GM21528 (cell line): ENCODE results near the gene ZNF285.
"Not testable (repeated sequence)": the region's sequence is repeated elsewhere in the genome, so short reads cannot be mapped to it uniquely, and the experiment has no call there.

Source experiments
- ATAC-seq: cut with Tn5 transposase; IDR thresholded peaks from one replicate; pipeline ENCODE4 v1.9.1; 2021; ENCODE audit warnings: mild to moderate bottlenecking, moderate library complexity; ENCODE audit not compliant: unreplicated experiment, low FRiP score

ZNF285 gene

DNA sequence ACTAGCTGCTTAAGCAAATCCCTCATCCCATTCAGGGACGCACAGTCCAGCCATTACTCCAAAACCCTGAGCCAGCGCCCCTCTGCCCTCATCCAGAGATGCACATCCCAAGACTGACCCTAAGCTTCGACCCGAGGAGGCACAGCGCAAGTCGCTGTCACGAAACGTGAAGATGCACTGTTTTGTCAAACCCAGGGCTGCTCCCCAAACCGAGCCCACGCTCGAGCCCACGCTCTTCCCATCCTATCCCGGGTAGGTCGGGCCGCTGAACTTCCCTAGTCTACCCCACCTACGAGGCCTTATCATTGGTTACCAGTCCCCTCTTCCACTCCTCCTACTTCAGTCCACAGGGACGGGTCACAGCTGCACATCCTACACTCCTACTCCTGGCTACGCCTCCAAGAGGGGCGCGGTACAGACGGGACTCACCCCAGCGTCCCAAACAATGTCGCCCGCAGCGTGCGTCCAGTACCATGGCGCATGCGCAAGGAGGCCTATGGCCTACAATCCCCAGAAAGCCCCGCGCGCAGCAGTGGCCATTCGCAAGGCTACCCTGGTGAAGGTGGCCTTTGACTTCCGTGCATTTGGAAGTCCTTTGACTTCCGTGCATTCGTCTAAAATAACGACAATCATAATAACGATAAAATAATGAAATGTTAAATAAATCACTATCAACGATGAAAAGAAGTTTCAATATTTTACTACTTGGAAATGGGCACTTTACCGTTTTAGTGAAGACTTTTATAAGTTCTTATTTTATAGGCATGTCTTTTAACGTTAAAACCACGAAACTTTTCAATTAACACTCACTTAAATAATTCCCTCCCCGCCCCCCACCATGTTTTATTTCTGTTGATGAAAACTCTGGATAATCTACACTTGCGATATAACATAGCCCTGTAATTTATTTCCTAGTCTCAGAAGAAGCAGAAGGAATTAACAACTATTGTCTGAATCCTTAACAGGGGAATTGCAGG lies at the start of gene ZNF285:
TSS of gene ZNF285 (minus strand) at position 470 of the 977 bp plus-strand sequence. CDS start 4,395 bp downstream, outside the sequence.
- ATAC-seq, result peak; percentile 75

DNA sequence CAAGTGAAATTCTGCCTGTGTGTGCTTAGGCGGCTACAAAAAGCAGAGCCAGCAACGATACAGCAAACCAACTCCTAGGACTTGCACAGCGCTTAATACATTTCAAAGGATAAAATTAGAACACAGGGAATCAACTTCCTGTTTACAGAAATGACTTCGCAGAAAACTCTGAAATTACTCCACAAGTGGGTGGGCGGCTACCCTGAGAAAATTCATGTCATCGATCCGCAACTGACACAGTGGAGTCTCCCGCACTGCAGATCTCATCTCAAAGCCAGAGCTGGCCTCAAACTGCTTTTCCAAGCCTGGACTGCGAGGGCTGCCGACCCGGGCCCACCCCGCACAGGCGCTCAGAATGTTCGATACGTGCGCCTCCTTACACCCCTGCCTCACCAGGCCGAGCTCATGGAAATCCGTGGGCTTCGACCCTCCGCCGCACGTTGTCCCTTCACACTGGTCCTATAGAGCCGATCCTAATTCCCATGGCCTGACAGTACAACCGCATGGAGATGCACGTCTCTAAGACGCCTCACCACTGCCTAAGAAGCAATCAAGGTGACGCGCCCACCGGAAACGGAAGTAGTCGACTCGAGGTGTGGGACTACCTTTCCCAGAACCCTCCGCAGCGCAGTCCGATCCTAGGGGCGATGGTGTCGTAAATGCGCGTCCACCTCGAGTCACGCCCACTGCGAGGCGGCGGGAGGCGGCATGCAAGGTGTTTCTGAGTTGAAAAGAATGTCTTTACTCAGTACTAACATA lies 46.7 kb upstream of the ZNF285 start, which contains the start of gene ZNF229:
TSS of gene ZNF229 (minus strand) at position 557 of the 759 bp plus-strand sequence. CDS start 5,625 bp downstream, outside the sequence.
- ATAC-seq, result no peak

DNA sequence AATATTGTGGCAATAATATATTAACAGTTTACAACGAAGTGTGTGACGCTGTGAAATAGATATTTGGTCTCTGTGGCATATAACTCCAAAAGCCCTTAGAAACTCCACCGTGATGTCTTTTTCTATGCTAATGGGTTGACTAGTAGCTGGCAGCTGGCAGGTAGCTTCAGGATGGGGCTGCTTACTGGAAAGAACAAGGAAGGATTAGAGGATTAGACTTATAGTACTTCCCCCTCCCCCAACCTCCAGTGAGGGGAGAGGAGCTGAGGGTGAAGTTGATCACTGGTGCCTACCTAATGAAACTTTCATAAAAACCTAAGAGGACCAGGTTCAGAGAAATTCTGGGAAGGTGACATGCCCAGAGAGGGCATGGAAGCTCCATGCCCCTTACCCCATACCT lies 37.0 kb upstream of the ZNF285 start:
- ATAC-seq, result no peak

DNA sequence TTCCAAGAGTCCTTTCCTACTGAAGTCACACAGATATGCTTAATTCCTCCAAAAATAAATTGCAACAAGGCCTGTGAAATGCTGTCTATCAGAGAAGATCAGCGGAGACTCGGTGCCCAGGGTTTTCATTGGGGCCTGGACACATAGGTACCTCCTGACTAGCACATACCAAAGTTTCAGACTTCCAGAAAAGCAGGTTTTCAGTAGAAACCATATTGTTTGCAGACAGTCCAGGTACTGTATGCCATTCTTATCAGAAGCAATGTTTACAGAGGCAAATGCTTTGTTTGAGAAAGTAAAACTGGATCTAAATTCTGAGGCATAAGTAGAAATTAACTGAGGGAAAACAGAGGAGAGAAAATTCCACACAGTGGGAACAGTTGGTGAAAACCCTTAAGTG lies 34.0 kb upstream of the ZNF285 start:
- ATAC-seq, result no peak

DNA sequence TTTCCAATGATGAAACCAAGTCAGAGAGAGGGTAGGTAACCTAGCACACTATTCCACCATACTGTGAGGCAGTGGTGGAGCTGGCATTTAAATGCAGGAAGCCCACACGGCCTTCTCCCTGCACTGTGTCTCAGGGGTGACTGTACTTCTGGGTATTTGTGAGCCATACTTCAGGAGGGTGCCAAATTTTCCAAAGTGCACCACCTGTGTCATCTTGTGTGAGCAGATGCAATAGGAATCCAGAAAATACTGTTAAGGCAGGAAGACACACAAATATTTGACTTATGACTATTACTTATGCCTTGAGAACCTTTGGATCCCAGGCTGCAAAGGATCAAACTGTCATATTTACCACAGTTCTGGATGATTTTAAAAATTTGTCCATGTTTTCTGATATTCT lies 29.5 kb upstream of the ZNF285 start:
- no peak for ATAC-seq

DNA sequence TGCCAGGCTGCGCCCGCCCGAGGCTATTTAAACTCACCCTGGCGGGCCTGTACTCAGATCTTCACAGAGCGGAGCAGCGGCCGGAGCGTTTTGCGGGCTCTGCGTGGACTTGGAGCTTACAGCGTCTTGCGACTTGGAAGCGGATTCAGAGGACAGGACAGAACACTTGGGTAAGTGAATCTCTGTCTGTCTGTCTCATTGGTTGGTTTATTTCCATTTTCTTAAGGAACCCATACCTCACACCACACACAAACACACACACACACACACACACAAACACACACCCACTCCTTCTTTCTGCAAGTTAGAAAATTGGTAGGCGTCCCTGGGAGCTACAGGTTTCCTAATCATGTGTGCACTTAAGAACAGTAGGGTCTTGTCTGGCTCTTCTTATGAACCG lies 14.1 kb upstream of the ZNF285 start:
- ATAC-seq, result not testable (repeated sequence)

DNA sequence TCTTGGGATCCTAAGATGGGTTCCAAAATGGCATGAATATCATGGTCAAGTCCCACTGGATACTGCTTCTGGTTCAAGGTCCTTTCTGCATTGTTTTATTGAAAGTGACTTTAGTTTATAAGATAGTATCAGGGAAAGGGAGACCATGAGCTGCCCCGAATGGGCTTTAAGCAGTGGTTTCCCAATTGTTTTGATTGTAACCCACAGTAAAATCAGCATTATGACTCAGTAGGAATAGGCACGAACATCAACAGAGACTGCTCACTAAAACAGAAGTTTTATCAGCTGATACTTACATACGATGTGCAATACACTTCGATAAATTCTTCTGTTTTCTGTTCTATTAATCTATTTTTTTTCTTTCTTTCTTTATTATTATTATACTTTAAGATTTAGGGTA lies 12.1 kb downstream of the ZNF285 start:
- ATAC-seq, result not testable (repeated sequence)

DNA sequence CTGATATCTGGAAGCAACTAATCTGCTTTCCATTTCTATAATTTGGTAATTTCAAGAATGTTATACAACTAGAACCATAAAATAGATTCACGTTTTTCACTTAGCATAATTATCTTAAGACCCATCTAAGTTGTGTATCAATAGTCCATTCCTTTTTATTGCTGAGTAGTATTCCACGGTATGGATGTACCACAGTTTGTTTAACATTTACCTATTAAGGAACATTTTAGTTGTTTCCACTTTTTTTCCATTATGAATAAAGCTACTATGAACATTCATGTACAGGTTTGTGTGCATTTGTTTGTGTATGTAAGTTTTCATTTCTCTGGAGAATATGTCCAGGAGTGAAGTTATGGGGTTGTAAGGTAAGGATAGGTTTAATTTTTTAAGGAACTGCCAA lies 26.6 kb downstream of the ZNF285 start:
- ATAC-seq, result no peak

DNA sequence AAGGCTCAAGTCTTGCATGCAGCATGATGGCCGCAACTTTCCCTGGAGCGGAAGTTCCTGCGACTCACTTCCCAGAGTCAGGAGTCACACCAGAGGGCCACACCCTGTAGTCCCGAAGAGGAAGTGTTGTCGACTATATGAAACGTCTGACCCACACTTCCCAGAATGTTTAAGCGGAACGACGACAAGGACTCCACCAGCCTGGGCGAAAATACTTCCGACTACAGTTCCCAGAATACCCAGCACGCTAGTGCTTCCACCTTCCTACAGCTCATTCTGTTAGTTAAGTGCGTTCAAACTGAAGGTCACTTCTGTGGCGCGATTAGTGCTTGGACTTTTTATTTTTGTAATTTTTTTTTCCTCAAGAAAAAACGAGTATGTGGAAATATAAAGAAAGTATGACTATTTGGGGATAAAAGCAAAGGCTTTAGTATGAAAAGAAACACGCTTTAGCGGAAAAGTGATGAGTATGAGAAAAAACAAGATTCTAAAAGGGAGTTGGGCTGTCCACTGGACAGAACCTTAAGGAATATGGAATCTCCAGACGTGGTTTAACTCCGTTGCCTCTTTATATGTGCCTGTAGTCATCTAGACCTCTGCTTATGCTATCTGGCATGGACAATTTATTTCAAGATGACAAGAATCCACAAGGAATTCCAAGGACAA lies 29.5 kb downstream of the ZNF285 start:
- no peak for ATAC-seq

DNA sequence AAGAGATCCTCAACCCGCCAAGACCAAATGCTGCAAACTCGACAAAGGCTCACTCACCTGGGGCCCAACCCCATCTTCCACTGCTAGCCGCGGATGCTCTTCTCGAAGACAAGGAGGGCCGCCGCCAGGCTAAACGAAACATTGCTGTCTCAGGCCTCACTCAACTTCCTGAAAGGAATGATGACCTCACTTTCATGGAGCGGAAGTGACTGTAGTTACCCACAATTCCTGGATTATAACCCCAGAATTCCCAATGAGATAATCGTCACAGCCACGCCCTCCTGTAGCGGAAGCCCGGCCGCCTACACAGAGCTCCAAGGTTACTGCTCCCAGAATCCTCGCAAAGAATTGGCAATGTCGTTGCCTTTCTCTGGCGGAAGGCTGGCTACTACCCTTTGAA lies 34.4 kb downstream of the ZNF285 start:
- no peak for ATAC-seq

DNA sequence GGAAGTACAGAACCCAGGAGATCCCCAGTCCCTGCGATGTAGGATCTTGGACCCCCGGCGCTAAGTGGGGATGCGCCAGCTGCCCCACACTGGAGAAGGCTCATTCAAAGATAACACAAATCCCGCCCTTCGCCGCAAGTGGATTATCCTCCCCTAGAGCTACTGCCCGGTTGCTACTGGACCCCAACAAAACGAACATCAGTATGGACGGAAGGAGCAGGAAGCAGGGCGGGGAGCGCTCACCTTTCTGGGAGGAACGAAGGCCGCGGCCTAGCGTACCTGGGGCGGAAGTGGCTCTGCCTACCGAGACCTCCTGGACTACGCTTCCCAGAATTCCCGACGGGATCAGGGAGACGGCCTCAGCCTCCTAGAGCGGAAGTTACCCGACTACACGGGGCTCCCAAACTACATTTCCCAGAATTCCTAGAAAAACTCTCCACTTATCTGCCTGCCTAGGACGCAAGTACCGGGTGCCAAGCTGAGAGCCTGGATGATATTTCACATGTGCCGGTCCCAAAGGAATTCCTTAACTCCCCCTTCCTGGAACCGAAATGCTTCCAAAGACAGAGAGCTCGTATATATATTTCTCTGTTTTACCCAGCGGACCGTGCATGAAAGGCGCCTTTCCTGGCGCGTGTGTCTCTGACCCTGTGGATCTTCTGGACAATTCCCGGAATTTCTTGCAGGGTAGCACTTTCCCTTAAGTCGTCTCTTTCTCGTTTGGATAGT lies 44.9 kb downstream of the ZNF285 start, which contains the start of gene ZNF112:
TSS of gene ZNF112 (minus strand) at position 298 of the 729 bp plus-strand sequence. CDS start 16,141 bp downstream, outside the sequence.
- no peak for ATAC-seq

DNA sequence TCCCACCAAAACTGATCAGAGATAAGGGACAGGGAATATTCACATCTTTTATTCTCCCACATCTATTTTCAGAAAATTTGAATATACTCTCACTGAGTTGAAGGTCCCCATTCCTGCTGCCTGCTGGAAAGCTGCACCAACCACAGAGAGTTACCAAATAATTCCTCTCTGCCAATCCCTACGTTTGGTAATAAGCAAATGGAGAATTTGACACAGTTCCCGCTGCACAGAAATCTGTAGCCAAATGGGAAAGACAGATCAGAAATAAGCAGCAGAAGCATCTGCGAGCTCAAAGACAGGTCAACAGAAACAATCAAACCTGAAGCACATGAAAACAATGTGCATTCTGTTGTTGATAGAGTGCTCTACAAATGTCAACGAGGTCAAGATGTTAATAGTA lies 54.9 kb downstream of the ZNF285 start:
- no peak for ATAC-seq

DNA sequence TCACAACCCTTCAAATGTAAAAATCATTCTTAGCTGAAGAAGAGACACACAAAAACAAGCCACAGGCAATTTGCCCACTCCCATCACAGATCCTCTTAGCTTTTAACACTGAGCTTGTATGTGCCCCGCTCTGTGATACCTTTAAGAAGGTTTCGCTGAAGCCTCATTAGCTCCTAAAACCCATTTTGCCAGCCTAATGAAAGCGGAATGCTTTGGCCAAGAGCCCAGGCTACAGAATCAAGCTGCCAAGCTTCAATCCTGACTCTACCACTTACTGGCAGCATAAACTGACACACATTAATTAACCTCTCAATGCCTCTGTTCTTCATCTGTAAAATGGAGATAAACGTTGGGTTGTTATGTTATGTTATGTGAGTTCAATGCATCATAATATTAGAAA lies 55.4 kb downstream of the ZNF285 start:
- no peak for ATAC-seq

DNA sequence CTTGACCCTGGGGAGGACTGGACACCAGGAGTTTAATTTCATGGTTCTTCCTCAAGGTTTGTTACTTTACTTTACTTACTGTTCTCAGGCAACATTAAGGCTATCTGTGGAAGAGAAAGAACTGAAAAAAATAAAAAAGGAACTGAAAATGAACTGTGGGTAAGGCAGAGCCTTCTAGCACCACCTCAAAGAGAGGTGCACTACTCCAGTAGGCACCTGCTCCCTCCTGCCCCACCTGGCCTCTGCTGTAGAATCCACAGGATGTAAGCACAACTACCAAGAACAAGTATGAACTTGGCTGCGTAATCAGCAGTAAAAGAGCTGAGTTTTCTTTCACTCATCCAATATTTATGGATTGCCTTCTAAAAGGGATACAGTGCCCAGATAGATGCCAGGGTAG lies 57.2 kb downstream of the ZNF285 start:
- no peak for ATAC-seq

DNA sequence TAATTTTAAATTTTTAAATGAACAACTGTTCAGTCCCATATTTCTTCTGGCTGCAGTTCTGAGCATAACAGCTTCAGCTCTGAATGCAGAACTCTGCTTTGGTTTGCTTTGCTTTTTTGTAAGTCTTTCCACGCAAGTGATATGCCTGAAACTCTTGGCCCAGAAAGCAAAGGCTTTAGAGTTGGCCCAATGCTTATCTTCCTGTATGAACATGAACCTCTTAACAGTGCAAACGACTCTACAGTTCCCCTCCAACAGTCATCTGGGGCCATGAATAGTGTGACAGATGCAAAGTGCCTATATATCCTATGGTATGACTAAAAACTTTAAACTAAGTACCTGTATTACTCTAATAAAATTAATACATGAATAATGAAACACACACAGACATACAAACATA lies 59.6 kb downstream of the ZNF285 start:
- ATAC-seq, result no peak

DNA sequence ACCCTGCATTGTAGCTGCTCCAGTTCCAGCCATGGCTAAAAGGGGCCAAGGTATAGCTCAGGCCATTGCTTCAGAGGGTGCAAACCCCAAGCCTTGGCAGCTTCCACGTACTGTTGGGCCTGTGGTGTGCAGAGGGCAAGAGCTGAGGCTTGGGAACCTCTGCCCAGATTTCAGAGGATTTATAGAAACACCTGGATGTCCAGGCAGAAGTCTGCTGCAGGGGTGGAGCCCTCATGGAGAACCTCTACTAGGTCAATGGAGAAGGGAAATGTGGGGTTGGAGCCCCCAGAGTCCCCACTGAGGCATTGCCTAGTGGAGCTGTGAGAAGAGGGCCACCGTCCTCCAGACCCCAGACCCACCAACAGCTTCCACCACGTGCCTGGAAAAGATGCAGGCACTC lies 66.8 kb downstream of the ZNF285 start:
- not testable (repeated sequence) for ATAC-seq
